VCaP (cell line): ENCODE data around the gene CHST12.

Experiments used
- H3K27ac ChIP-seq: fragments of 450-650 bp; 2 replicates; pipeline ENCODE4 v1.5.1; 2017
- CTCF ChIP-seq: fragments of 450-650 bp; conservative IDR thresholded peaks from 2 replicates; pipeline ENCODE4 v1.5.1; 2017; ENCODE audit warnings: mild to moderate bottlenecking, moderate library complexity

CHST12 gene

GRCh38 chr7:2403014-2403717 lies at the start of gene CHST12:
Gene CHST12 (plus strand): TSS chr7:2403611. CDS start chr7:2432640, 29,029 bp downstream.
- no peak for TF ChIP-seq CTCF
- peak within 1 kb of the TSS; percentile 78 for H3K27ac ChIP-seq

- no peak for TF ChIP-seq CTCF
- peak overlapping the region; percentile 100 for H3K27ac ChIP-seq
These were observed 49.5 kb upstream of the CHST12 start for GRCh38 chr7:2353936-2354185.

DNA sequence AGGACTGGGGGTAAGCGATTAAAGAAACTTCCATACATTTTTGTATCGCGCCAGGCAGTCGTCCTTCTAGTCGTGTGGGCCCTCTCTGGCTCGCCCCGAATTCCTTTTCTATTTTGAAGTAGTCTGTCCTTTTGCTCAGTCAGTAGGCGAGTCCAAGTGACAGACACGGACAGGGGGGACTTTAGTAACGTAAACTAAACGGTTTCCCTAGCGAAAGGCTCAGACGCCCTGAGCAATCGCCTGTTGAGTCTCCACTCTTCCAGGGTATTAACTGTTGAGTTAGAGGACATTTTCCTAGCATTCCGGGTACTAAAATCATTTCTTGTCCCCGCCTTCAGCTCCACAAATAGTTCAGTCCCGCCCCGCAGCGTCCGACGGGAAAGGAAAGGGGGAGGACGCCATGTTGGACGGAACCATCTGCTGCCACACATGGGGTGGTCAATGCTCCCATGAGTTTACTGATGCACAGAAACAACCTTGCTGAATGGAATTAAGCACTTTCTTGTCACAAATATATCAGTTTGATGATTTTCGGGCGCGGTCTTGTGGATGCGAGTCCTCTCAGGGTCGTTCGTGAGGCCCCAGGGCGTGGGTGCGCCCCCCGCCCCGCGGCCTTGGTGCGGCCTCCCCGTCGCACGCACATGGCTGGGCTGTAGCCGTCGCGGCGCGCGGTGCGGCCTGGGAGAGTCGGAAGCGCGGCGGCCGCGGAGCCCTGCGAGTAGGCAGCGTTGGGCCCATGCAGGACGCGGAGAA lies 49.0 kb upstream of the CHST12 start, which contains the start of gene EIF3B:
TSS of gene EIF3B (plus strand) at position 642 of the 753 bp plus-strand sequence. CDS start at position 737, 95 bp downstream.
- H3K27ac ChIP-seq = peak within 1 kb of the TSS; percentile 100
- TF ChIP-seq CTCF = no peak

GRCh38 chr7:2354939-2355704 lies 48.3 kb upstream of the CHST12 start:
- TF ChIP-seq CTCF = no peak
- peak overlapping the region; percentile 100 for H3K27ac ChIP-seq

DNA sequence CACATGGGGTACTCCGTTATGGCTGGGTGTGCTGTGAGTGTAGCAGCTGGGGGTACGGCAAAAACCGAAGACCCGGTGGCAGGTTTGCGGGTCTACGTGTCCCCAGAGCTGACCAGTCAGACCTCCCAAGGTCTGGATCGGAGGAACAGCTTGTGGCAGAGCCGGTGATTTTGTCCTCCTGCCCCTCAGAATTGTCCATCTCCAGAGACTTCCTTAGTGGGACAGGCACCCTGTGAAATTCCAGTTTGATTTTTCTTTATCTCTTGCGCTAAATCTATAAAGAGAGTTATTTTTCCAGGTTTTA lies 47.8 kb upstream of the CHST12 start:
- TF ChIP-seq CTCF = no peak
- peak overlapping the region; percentile 100 for H3K27ac ChIP-seq

GRCh38 chr7:2357165-2357564 lies 46.2 kb upstream of the CHST12 start:
- peak overlapping the region; percentile 100; the same call in 1 of the 2 replicates for H3K27ac ChIP-seq
- no peak for TF ChIP-seq CTCF

DNA sequence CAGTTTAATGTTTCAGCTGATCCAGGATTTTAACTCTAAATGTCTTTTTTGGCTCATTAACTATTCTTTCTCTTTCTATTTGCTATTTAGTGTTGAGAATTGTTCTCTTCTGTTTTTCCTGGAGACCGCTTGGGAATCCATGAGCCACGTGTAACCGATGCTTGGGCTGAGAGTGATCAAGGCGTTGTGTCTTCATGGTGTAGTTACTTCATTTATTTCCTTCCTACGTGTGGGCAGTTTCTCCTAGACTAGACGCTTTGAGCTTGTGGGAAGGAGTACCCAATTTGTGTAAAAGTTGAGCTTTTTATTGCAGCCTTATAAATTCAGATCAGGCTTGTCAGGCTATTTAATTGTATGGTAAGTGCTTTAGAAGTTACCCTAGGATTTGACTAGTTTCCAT lies 45.8 kb upstream of the CHST12 start:
- H3K27ac ChIP-seq = peak overlapping the region; percentile 100; the same call in 1 of the 2 replicates
- no peak for TF ChIP-seq CTCF
